HG02610 (cell line): ENCODE data around the gene GTF2F1.
"Not testable (repeated sequence)": the region's sequence is repeated elsewhere in the genome, so short reads cannot be mapped to it uniquely, and the experiment has no call there.

Experiments used
- ATAC-seq: cut with Tn5 transposase; IDR thresholded peaks from one replicate; pipeline ENCODE4 v1.9.1; 2021; ENCODE audit warnings: mild to moderate bottlenecking, moderate library complexity; ENCODE audit not compliant: unreplicated experiment

Gene GTF2F1

GRCh38 chr19:6392221-6393073 lies 517 bp downstream of the GTF2F1 start:
- no peak for ATAC-seq

GRCh38 chr19:6387372-6387771 lies 5.6 kb downstream of the GTF2F1 start:
- no peak for ATAC-seq

DNA sequence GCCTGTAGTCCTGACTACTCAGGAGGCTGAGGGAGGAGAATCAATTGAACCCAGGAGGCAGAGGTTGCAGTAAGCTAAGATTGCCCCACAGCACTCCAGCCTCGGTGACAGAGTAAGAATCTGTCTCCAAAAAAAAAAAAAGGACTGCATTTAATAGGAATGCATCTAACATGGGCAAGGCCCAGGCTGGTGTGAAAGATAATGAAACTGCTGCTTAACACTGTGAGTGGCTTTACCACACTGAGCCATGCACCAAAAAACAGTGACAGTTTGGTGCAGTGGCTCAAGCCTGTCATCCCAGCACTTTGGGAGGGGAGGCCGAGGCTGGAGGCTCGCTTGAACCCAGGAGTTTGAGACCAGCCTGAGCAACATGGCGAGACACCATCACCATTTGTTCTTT lies 8.6 kb downstream of the GTF2F1 start:
- no peak for ATAC-seq

DNA sequence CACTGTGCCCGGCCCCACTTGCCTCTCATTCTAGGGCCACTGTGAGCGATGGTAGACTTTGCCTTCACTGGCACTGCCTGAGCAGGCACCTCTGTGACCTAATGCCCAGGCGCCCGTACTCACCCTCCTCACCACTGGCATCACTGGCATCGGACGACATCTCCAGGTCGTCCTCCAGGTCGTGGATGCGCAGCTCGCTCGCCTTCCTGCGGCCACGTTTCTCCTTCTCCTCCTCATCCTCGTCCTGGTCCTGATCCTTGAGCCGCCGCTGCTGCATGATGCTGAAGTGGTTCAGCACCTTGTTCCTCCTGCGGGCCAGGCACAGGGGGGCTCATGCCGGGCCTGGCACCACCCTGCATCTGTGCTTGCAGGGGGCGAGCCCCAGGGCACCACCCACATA lies 9.8 kb downstream of the GTF2F1 start:
- ATAC-seq = no peak

GRCh38 chr19:6381030-6381750 lies 11.8 kb downstream of the GTF2F1 start:
- ATAC-seq = no peak

DNA sequence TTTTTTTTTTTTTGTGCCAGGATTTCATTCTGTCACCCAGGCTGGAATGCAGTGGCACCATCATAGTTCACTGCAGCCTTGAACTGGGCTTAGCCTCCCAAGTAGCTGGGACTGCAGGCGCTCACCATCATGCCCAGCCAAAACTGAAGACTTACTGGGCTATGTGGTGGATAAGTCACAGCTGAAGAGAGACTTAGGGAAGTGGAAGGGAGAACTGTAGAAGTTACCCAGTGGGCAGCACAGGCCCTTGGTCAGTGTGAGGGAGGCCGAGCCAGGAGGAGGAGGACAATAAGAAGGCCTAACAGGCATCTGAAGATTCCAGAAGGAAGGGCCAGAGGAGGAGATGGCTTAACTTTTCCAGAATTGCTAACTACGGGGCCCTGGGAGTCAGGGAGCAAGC lies 13.2 kb downstream of the GTF2F1 start:
- ATAC-seq = no peak

GRCh38 chr19:6378486-6378885 lies 14.5 kb downstream of the GTF2F1 start:
- no peak for ATAC-seq

- no peak for ATAC-seq
Observed at GRCh38 chr19:6378041-6378440, 14.9 kb downstream of the GTF2F1 start.

GRCh38 chr19:6376512-6377190 lies 16.3 kb downstream of the GTF2F1 start:
- ATAC-seq = no peak

DNA sequence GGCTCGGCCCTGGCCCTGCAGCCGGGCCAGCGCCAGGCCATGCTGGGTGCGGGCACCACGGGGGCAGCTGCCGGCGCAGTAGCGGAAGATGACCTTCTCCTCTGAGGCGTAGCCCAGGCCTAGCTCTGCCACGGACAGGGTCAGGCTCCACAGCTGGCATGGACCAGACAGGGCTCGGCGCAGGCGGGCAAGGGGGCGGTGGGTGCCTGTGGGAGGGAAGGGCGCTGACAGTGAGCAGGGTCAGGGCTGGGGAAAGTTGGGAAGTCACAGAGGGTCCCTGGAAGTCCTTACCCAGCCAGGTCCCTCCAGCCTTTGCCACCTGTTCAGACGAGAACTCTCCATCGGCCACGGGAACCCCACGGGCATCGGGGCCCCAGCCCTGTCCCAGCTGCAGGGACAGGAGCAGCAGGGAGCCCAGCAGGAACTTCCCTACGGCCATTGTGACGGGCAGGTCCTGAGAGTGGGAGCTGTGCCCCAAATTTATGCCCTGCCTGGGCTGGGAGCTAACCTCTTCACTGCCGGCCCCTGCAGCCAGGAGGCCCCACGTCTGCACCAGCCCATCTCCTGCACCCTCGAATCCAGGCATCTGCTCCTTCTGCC lies 17.5 kb downstream of the GTF2F1 start, which contains the start of gene PSPN:
Gene PSPN, minus strand, starts transcription at position 523 of the 600 bp plus-strand sequence. Its CDS starts 84 bp downstream, at position 439.
- no peak for ATAC-seq

DNA sequence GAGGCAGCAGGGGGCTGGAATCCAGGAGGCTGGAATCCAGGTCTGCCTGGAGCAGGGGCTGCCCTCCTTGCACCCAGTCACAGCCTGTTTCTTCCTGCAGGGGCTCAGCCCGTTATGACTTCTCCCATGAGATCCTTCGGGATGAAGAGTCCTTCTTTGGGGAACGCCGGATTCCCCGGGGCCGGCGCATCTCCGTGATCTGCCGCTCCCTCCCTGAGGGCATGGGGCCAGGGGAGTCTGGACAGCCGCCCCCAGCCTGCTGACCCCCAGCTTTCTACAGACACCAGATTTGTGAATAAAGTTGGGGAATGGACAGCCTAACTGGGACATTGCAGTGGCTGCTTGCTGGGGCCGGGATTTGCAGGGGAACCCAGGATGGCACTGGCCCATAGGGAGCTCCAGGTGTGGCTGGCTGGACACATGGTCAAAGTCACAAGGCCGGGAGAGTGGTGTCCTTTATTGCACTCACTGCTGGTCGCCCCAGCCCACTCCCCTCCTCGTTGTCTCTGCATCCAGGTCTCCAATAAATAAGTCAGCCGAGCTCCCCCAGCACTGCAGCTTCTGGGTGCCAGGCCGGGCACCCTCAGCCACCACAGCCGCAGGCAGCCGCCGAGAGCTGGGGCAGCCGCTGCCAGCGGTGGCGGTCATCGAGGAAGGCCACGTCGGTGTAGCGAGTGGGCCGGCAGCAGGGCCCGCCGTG lies 18.1 kb downstream of the GTF2F1 start:
- ATAC-seq = no peak

DNA sequence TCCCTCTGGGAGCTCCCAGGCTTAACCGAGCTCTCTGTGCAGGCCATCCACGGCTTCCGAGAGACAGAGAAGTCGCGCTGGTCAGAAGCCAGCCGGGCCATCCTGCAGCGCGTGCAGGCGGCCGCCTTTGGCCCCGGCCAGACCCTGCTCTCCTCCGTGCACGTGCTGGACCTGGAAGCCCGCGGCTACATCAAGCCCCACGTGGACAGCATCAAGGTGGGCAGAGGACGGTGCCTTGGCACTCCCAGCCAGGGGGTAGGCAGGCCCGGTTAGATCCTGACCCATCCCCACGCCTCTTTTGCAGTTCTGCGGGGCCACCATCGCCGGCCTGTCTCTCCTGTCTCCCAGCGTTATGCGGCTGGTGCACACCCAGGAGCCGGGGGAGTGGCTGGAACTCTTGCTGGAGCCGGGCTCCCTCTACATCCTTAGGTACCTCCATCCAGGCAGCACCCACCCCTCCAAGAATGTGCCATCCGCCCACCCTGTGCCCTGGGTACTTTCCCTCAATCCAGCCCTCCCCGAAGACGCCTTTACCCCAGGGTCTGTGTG lies 18.7 kb downstream of the GTF2F1 start:
- no peak for ATAC-seq

GRCh38 chr19:6373813-6374108 lies 19.2 kb downstream of the GTF2F1 start:
- ATAC-seq = no peak

DNA sequence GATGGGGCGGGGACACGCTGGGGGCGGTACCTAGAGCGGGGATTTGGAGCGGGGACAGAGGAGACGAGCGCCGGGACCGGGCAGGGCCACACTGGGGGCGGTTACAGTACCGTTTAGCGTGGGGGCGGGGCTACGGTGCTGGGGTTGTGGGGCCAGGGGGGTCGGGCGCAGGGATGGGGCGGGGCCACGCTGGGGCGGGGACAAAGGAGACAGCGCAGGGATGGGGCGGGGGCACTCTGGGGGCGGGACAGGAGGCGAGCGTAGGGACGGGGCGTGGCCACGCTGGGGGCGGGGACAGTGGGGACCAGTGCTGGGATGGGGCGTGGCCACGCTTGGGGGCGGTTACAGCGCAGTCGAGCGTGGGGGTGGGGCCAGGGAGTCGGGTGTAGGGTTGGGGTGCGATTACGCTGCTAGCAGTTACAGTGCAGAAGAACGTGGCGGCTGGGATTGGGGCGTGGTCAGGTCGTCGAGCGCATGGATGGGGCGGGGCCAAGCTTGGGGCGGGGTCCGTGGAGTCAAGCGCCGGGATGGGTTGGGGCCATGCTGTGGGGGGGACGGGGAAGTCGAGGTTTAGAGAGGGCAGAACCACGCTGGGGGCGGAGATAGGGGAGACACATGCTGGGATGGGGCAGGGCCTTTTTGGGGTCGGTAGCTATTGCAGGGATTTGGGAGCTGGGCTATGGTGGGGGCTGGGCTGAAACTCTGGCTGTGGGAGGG lies 19.7 kb downstream of the GTF2F1 start:
- peak; percentile 59 for ATAC-seq

- ATAC-seq = peak; percentile 70
Observed at GRCh38 chr19:6372594-6373095, 20.3 kb downstream of the GTF2F1 start, which contains the start of gene ALKBH7. Gene ALKBH7, plus strand, starts transcription at chr19:6372794. Its CDS starts 27 bp downstream, at chr19:6372821.

DNA sequence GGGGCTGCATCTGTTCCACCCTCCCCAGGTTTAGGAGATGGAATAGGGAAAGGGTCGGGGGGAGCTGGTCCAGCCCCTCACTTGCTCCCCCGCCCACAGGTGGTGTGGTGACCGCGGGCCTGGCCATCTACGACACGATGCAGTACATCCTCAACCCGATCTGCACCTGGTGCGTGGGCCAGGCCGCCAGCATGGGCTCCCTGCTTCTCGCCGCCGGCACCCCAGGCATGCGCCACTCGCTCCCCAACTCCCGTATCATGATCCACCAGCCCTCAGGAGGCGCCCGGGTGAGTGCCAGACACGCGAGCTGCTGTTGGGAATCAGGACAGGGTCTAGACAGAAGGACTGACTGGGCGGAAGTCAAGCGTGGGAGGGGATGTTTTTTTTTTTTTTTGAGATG lies 28.6 kb downstream of the GTF2F1 start:
- ATAC-seq = no peak

DNA sequence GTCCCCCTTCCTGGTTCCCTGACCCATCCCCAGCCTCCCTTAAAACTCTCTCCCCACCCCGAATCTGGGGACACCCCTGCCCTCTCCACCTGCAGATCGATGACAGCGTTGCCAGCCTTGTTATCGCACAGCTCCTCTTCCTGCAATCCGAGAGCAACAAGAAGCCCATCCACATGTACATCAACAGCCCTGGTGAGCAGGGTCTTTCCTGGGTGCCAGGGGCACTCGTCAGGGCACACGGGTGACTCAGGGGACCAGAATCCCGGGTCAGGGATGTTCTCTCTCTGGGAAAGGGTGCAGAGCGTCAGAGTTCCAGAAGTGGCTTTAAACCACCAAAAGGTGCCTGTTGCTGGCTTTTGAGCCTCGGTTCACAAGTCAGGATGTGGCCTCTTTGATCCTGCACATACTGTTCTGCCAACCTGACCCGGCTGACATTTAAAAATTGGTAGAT lies 30.6 kb downstream of the GTF2F1 start:
- ATAC-seq = no peak

DNA sequence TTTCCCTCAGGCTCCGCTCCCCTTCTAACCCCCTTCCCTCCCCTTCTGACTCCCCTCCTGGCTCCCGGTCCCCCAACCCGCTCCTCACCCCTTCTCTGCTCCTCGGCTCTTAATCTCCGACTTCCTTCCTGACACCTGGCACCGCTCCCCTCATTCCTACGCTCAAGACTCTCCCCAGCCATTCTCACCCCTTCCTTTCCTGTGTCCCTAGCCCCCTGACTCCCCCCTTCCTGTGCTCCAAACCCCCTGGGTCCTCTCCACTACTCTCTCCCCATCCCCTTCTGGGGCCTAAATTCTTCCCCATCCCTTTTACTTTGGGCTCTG lies 31.0 kb downstream of the GTF2F1 start:
- no peak for ATAC-seq

DNA sequence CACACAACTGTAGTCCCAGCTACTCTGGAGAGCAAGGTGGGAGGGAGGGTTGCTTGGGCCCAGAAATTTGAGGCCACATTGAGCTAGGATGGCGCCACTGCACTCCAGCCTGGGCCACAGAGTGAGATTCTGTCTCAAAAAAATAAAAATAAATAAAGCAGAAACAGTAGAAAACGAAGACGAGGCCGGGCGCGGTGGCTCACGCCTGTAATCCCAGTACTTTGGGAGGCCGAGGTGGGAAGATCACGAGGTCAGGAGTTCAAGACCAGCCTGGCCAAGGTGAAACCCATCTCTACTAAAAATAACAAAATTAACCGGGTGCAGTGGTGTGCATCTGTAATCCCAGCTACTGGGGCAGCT lies 32.1 kb downstream of the GTF2F1 start:
- not testable (repeated sequence) for ATAC-seq

DNA sequence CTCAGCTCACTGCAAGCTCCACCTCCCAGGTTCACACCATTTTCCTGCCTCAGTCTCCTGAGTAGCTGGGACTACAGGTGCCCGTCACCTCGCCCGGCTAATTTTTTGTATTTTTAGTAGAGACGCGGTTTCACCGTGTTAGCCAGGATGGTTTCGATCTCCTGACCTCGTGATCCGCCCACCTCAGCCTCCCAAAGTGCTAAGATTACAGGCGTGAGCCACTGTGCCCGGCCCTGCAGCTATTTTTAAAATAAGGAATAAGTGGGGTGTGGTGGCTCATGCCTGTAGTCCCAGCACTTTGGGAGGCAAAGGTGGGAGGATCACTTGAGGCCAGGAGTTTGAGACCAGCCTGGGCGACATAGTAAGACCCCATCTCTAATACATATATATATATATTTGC lies 32.5 kb downstream of the GTF2F1 start:
- not testable (repeated sequence) for ATAC-seq
